SKM-1 (cell line): ENCODE results near the gene DHRS12.
A peak's percentile ranks its signal among the peaks of the same experiment; 100 is the strongest.

Source experiments
- DNase-seq: peaks from one replicate; lab custom pipeline; 2025; ENCODE audit not compliant: unreplicated experiment; lab: John Stamatoyannopoulos, UW

Gene DHRS12

DNA sequence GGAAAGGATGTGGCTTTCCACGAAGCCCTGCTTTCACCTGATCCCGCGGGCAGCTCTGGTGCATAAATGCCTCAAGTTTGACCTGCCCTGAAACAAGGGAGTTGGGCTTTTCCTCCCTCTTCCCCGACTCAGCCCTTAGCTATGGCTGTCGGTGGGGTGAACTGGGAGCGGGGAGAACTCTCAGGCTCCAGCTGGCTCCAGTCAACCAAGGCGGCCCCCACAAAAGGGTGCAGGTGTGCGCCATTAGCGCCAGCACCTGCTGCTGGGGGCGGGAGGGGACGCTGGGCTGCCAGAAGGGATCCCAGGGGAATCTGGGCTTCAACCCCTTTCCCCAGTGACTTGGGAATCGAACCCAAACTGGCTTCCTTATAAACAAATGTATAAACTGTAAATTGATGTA lies 7.1 kb upstream of the DHRS12 start:
- no peak for DNase-seq

DNA sequence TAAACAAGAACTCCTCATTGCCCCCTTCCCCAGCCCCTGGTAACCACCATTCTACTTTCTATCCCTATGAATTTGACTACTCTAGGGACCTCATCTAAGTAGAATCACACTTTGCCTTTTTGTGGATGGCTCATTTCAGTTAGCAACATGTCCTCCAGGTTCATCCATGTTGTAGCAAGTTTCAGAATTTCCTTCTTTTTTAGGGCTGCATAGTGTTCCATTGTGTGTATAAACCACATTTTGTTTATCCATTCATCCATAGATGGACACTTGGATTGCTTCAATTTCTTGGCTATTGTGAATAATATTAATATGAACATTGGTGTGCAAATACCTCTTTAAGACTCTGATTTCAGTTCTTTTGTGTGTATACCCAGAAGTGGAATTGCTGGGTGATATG lies 4.8 kb upstream of the DHRS12 start:
- DNase-seq: no peak

DNA sequence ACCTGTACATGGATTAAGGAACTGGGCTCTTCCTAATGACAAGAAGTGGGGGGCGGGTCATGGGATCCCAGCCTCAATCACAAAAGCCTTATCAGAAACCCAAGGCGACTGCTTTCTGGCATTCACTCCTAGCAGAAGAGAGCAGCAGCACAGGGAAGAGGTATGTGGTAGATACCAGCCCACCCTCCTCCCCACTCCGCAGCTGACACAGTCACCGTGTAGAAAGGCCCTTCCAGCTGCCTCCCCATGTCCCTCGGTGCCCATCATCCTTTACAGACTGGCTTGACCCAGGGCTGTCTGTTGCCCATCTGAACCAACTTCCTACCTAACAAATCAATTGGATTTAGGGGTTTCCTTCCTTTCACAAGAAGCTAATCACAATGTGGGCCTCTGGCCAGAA lies 3.1 kb upstream of the DHRS12 start:
- DNase-seq: no peak

DNA sequence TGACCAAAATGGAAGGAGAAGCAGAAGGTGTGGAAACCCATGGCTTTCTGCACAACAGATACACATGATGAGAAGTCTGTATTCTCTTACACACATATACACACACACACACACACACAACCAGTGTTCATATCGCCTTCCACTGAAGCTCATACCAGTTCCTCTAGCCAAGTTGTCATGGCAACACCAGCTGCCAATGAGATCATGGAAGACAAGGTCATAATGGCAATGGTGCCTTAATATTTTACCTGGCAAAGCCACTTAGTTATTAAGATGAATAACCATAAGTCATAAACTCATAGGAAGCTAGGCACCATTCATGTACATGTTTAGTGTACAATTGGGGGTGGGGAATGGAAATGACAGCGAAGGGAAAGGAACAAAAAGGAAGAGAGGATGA lies 2.6 kb upstream of the DHRS12 start:
- no peak for DNase-seq

DNA sequence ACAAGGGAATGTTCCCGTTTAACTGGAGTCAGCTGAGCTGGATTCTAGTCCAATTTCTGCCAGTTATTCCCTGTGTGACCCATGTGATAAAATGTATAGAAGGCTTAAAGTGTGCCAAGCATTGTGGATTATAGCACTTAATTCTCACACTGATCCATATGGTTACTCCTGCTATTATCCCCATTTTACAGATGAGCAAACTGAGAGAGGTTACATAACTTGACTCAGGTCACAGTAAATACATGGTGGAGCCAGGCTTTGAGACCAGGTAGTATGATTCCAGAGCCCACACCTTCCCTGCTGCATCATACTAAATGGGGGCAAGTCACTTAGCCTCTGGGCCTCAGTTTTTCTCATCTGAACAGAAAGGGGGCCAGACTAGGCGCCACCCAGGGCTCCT lies 2.0 kb upstream of the DHRS12 start:
- no peak for DNase-seq

DNA sequence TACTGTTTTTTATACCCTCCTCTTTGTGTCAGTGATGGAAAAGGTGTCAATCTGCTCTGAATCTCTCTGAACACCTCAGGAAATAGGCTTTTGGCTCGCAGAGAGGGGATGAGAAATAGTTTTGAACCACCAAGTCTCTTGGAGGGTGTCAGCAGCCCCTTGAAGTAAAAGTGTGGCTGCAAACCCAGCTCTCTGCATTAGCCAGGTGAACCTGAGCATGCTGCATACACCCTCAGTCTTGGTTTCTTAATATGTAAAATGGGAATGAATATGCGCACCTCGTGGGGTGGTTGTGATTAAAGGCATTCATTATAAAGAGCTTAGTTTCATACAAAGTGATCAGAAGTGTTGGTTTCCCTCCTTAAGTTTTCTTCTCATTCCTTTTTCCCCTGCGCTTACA lies 1.4 kb upstream of the DHRS12 start:
- no peak for DNase-seq

DNA sequence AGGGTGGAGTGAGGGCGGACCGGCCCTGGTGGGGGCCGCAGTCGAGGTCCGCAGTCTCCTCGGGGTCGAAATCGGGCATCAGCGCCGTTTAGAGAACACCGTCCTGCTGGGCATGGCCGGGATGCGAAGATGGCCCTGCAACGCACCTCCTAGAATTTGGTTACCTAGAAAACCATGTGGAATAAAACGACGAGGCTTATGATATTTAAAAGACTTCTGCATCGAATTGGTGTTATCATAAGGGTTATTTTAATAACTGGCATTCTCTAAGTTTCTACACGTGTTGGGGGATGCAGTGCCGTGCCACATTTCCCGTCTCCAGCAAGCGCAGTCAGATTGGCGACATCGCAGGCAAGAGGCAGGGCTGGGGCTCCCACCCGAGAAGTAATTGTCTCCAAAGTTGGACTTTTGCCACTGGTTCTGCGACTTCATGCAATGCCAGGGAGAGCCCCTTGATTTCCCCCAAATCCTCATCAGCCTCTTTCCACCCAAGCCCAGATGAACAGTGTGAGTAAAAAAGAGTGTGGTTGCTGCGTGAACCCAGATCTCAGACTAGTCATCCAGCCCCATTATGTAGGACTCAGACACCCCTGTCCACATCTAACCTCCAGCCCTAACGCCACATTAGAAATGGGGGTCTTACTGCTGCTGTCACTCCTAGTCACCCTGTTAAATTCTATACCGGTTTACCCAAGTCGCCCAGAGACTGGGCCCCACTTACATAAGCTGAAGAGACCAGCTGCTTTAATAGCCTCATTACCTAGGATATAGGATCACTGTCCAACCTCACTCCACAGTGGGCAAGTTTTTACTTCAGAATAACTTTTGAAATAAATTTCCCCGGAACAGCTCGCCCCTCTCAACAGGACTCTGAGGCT lies 571 bp upstream of the DHRS12 start:
- no peak for DNase-seq

DNA sequence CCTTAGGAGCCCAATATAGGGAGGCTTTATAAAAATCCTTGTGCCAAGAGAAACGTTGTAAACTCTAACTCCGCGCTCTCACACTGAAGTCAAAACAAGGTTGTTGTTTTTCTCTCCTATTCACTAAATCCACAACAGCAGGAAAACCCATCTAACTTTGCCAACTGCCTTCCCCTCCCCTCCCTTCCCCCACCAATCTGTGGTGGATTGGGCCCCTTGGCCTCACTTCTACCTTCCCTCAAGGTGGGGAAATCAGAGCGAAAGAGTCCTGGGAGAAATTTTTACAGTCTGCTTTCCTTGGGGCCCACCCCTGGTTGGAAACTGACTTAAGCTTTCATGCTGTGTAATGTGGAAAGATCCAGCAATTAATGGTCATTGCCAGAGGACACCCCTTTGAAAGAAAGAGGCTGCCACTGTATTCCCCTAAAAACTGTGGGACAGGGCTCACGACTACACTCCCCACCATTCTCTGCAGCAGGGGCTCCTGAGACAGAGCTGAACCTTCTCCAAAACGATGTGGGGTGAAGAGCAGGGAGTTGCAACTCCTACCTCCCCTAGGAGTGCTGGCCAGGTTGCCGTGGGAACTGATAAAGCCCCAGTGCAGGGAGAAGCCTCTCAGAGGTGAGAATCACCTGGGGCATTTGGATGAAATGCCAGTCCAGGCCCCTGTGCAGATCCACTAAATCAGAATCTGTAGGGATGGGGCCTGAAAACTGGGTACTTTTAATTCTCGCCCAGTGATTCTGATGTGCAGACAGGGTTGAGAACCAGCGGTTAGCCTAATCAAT lies 1.1 kb downstream of the DHRS12 start:
- DNase-seq: no peak

DNA sequence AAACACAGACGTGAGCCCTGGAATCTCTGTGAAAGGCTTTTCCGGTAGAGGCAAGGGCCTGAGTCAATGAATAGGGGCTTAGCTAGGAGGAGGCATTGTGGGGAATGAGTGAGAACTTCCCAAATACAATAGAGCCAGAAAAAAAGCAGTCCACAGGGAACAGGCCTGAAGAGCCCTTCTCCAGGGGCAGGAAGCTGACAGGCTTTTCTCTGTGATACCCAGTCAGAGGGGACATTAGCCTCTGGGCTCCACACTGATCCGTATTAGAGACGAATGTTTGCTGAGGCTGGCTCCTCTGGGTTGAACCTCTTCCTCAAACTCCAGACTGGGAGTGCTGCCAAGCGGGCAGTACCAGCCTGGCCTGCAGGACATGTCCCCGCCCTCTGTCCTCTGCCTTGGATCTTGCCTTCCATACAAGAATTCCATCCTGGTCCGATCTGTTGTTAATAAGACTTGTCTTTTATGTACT lies 2.3 kb downstream of the DHRS12 start:
- DNase-seq: no peak

DNA sequence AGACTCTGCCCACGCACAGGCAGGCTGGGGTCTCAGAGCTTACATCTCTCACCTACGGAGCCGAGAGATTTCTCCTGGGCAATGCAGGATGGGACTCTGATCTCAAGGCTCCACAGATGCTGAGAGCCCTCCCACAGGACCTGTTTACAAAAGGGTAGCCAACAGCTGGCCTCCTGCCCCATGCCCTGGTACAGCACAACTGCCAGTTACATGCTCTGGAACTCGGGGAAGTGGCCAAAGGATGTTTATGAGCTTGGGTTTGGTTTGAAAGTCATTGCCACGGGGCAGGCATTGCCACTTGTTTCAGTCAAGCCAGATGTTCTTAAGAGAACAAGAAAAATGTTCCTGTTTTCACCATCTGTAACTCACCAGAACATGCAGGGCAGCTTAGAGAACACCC lies 3.5 kb downstream of the DHRS12 start:
- no peak for DNase-seq

DNA sequence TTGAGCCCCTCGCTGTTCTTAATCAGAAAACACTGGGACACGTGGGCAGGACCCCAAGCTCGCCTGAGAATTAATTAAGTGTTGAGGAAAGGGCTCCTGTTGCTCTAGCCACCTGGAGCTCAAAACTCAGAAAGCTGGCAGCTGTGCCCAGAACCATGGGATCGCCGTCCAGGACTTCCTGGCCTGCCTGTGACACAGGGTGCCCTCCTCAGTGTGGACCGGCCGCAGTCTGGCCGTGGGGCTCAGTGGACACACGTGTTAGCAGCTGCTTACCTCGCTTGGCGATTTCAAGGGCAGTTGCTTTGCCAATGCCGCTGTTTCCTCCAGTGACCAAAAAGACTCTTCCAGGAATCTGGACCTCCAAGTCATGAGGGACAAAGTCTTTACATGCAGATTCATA lies 4.7 kb downstream of the DHRS12 start:
- DNase-seq: no peak

DNA sequence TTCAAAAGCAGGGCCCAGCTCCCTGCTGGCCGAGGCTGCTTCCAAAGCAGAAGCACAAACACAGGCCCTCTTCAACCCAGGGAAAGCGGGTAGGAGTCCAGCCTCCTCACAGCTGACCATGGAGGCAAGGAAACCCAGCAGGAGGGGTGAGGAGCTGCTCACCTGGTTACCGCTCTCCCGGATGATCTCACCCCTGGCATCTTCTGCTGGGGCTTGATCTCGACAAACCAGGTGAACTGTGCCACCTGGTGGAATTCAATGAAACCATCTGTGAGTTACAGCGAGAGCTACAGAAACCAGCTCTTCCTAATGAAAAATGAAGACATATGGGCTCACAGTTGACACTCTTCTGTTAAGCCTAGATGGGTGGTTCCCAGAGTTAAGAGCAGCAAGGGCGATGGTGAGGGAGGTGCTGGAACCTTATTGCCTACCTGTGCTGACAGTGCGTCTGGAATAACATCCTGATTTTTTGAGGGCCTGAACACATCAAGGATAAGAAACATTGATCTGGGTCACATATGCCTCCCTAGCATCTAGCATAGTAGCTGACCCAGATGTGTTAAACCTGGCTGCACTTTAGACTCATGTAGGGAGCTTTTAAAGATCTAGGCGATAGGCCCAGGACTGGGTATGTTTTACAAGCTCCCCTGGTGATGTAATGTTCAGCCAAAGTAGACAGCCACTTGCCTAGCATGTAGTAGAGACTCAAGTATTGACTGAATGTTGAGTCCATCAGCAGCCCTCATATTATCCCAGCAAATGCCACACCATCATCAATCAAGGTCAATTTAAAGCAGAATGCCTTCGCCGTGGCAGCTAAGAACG lies 6.1 kb downstream of the DHRS12 start:
- no peak for DNase-seq

DNA sequence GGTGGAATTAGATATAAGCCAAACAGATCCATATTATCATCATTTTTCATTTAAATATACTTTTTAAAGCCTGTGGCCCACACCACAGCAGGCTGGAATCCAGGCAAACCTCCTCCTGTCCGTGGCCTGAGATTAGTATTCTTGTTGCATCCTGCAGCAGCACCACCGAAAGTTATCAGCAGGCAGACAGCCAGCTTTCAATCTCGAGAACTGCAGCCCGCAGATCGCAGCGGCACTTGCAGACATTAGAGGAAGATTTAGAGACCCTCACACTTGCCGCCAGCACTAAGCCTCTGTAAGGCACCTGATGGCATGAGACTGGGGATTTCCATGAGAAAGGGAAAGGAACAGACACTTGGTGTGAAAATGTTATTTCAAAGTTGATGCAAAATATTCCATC lies 7.4 kb downstream of the DHRS12 start:
- DNase-seq: no peak

DNA sequence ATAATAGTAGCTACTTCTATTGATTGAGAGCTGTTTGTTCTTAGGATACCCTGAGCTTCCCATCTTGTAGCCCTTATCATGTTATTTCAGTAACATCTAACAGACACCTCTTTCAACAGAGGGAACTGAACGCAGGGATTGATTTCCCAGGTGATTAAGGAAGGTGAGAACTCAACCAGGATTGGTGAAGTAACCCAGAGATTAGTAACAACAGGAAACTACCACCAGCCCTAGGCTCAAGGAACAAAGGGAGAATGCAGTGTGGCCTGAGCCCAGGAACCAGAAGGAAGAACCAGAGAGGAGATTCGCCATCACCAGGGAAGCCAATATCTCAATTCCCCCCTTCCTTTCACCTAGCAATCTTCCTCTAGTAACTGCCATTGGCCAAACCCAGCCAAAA lies 8.5 kb downstream of the DHRS12 start:
- no peak for DNase-seq

DNA sequence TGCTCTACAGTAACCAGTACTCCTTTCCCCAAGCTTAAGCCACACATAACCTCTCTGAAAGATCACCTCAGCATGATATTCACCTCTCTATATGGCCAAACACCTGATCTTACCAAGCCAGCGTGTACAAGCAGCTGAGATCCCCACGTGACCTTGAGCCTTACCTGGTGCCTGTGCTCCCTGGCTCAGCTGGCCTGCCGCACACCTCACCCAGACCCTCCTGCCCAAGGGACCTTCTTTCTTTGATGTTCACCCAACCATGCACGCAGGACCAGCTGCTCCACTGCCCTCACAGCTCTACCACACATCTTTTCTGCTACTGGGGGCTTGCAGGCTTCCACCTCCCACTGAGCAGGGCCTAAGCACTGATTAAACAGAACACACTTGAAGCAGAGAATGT lies 9.0 kb downstream of the DHRS12 start:
- DNase-seq: no peak

DNA sequence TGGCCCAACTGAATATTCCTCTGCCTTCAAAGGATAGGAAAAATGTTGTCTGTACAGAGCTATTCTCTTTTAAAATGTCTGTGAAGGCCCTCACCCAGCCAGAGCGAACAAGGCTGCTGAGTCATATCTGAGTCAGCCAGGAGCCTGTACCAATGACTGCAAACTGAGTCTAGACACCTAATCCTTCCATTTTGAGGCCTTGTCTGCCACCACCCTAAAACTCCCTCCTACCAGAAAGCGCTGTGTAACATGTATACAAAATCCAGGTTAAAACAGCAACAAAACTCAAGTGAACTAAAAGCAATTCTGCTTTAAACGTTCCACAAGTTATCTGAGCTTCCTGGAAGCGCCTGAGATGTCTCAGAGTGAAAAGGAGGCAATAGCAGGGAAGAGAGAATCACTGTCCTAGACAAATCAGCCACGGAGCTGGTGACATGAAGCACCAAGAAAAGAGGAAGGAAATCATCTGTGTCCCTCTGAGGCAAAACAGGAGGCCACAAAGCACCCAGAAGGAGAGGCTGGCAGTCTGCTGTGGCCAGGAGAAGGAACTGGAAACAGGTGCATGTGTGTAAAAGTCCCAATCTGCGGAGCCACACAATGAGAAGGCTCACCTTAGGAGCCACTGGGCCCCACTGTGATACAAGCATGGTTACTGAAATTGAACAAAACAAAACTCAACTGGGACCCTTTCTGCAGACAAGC lies 10.2 kb downstream of the DHRS12 start:
- DNase-seq: peak; percentile 82

DNA sequence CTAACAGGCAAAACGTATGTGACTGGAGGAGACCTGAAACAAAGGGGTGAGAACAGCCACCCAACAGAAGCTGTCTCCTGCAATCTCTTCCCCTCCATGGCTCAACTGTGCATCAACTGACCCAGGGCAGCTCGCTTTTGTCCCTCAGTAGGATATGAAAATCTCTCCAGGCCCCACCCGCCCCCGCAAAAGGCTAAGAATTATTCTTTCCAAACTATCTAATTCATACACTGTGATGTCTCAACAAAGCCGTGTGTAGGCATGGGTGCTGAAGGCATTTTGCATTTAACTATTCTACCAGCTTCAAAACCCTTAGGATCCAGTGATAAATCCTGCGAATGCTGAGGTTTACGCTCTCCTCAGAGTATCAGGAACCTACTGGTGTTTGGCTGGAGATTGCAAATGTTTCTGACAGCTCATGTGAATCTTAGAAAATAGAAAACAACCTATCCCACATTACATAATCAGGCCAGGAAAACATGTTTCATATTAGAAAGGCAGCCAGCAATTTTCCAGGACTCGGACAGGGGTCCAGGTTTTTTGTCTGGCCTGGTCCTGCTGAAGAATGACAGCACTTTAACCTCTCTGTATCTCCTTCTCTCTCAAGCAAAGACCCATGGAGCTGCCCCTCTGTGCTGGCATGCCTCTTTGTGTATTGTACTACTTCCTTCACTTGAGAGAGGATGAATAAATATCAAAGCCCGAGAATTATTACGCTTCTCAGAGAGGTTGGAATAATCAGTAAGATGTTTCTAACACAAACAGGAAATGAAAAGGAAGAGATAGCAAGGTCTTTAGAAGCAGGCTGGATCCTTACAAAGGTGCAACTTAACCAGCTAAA lies 17.3 kb downstream of the DHRS12 start:
- DNase-seq: no peak

DNA sequence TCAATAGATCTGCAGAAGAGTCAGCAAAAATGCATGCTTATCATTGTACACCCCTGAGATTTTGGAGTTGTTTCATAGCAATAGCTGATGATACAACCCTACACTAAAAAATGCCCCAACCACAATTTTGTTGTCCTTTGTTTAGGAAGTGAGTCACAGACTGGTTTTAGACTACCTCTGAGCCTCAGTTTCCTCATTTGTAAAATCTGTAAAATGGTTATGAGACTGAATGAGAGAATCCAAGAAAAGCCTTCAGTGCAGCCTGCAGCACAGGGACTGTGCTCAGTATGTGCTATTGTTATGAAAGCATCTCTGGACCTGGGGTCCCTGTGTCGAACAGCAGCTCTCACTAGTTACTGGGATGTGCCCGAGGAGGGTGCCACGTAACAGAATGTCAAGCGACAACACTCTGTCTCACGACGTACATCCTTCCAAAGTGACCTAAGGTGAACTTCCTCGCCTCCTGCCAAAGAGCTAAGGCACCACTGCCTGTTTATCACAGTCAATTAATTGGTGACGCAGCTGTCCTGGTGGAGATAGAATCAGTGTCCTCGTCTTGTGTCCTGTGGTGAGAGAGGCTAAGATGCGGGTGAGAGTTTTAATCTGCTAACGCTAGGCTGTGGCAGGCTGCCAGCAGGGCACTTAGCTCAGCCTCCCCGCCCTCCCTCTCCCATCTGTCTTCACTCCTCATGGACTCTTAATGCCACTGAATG lies 18.1 kb downstream of the DHRS12 start:
- no peak for DNase-seq

DNA sequence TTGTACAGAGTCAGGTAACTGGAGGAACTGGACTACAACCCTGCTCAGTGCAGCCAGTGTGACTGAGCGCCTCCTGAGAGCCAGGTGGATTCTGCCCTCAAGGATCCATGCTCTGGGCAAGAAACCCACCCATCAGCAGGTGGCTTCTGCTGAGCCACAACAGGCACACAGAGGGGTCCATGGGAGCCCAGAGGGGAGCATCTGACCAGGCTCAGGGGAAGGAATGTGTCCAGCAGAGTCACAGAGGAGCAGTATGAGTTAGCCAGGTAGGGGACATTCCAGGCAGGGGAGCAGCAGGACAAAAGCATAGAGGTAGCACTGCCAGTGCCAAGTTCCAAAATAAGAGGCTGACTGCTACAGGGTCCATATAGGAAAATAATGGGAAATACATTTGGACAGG lies 19.9 kb downstream of the DHRS12 start:
- DNase-seq: no peak
